ENCODE measurements around the gene TOX2.

Gene TOX2

GRCh38 chr20:43931976-43932375 is 17.3 kb downstream of the TOX2 start:
- TF ChIP-seq CTCF (IDR thresholded peaks at IDR 0.05; ENCODE audit: low read depth, low read length) = no peak
- TF ChIP-seq EZH2phosphoT487 (IDR thresholded peaks at IDR 0.05; ENCODE audit: low read depth) = no peak
- H3K79me2 ChIP-seq (ENCODE audit: low read length) = peaks cover 97% of the 10 kb centered on the region
- H2AFZ ChIP-seq (ENCODE audit: low read depth, low read length) = no peak overlapping the region
- no peak overlapping the region for H3K4me2 ChIP-seq (ENCODE audit: low read length)
- no peaks in the 10 kb centered on the region for H3K9me3 ChIP-seq (ENCODE audit: insufficient read depth, low read length)
- H3K36me3 ChIP-seq (replicated peaks; ENCODE audit: low read depth, low read length) = peaks cover 25% of the 10 kb centered on the region
- H3K27ac ChIP-seq (ENCODE audit: low read length) = no peak overlapping the region
- peaks cover 9% of the 10 kb centered on the region for H3K4me1 ChIP-seq (ENCODE audit: low read length)
- H3K4me3 ChIP-seq (ENCODE audit: low read length) = no peak overlapping the region
- no peak overlapping the region for H3K9ac ChIP-seq (ENCODE audit: low read length)
- H4K20me1 ChIP-seq (ENCODE audit: insufficient read depth, low read length) = peaks cover 95% of the 10 kb centered on the region
- H3K27me3 ChIP-seq (ENCODE audit: low read depth, low read length) = no peaks in the 10 kb centered on the region

- H3K79me2 ChIP-seq (ENCODE audit: low read length) = peaks cover 99% of the 10 kb centered on the region
- H3K27me3 ChIP-seq (ENCODE audit: low read depth, low read length) = no peaks in the 10 kb centered on the region
- TF ChIP-seq CTCF (IDR thresholded peaks at IDR 0.05; ENCODE audit: low read depth, low read length) (no peak), EZH2phosphoT487 (IDR thresholded peaks at IDR 0.05; ENCODE audit: low read depth) (no peak)
- H3K9me3 ChIP-seq (ENCODE audit: insufficient read depth, low read length) = no peaks in the 10 kb centered on the region
- no peak overlapping the region for H2AFZ ChIP-seq (ENCODE audit: low read depth, low read length)
- no peak overlapping the region for H3K4me3 ChIP-seq (ENCODE audit: low read length)
- H3K4me1 ChIP-seq (ENCODE audit: low read length) = peaks cover 29% of the 10 kb centered on the region
- peaks cover 100% of the 10 kb centered on the region for H4K20me1 ChIP-seq (ENCODE audit: insufficient read depth, low read length)
- H3K27ac ChIP-seq (ENCODE audit: low read length) = no peak overlapping the region
- peaks cover 13% of the 10 kb centered on the region for H3K36me3 ChIP-seq (replicated peaks; ENCODE audit: low read depth, low read length)
- no peak overlapping the region for H3K4me2 ChIP-seq (ENCODE audit: low read length)
- no peak overlapping the region for H3K9ac ChIP-seq (ENCODE audit: low read length)
These were observed 20.2 kb downstream of the TOX2 start for GRCh38 chr20:43934833-43935232.

- Histone ChIP-seq H3K79me2 (ENCODE audit: low read length) (peaks cover 99% of the 10 kb centered on the region), H3K36me3 (replicated peaks; ENCODE audit: low read depth, low read length) (peaks cover 9% of the 10 kb centered on the region), H3K27ac (ENCODE audit: low read length) (no peak overlapping the region), H3K4me3 (ENCODE audit: low read length) (no peak overlapping the region), H3K9me3 (ENCODE audit: insufficient read depth, low read length) (no peaks in the 10 kb centered on the region), H3K27me3 (ENCODE audit: low read depth, low read length) (no peaks in the 10 kb centered on the region), H3K9ac (ENCODE audit: low read length) (no peak overlapping the region), H3K4me1 (ENCODE audit: low read length) (peaks cover 43% of the 10 kb centered on the region), H2AFZ (ENCODE audit: low read depth, low read length) (no peak overlapping the region), H4K20me1 (ENCODE audit: insufficient read depth, low read length) (peaks cover 100% of the 10 kb centered on the region), H3K4me2 (ENCODE audit: low read length) (no peak overlapping the region)
- TF ChIP-seq EZH2phosphoT487 (IDR thresholded peaks at IDR 0.05; ENCODE audit: low read depth) (no peak), CTCF (IDR thresholded peaks at IDR 0.05; ENCODE audit: low read depth, low read length) (no peak)
These were observed 21.6 kb downstream of the TOX2 start for GRCh38 chr20:43936104-43936770.

GRCh38 chr20:43936805-43937204 is 22.2 kb downstream of the TOX2 start:
- H3K9ac ChIP-seq (ENCODE audit: low read length) = no peak overlapping the region
- no peak overlapping the region for H3K4me3 ChIP-seq (ENCODE audit: low read length)
- TF ChIP-seq EZH2phosphoT487 (IDR thresholded peaks at IDR 0.05; ENCODE audit: low read depth) = no peak
- no peak for TF ChIP-seq CTCF (IDR thresholded peaks at IDR 0.05; ENCODE audit: low read depth, low read length)
- H3K4me2 ChIP-seq (ENCODE audit: low read length) = no peak overlapping the region
- no peaks in the 10 kb centered on the region for H3K27me3 ChIP-seq (ENCODE audit: low read depth, low read length)
- peaks cover 99% of the 10 kb centered on the region for H3K79me2 ChIP-seq (ENCODE audit: low read length)
- peaks cover 9% of the 10 kb centered on the region for H3K36me3 ChIP-seq (replicated peaks; ENCODE audit: low read depth, low read length)
- no peaks in the 10 kb centered on the region for H3K9me3 ChIP-seq (ENCODE audit: insufficient read depth, low read length)
- no peak overlapping the region for H2AFZ ChIP-seq (ENCODE audit: low read depth, low read length)
- no peak overlapping the region for H3K27ac ChIP-seq (ENCODE audit: low read length)
- peaks cover 49% of the 10 kb centered on the region for H3K4me1 ChIP-seq (ENCODE audit: low read length)
- H4K20me1 ChIP-seq (ENCODE audit: insufficient read depth, low read length) = peaks cover 99% of the 10 kb centered on the region
